NK-92 treated with Interleukin-12 subunit alpha and Interleukin-12 subunit beta, amount 100 ng/mL, for 24 hours (cell line): ENCODE measurements around the gene SCPEP1.

ENCODE experiments used
- DNase-seq: peaks from one replicate; lab custom pipeline; 2025; lab: John Stamatoyannopoulos, UW

The SCPEP1 gene

GRCh38 chr17:57040571-57040970, 62.6 kb downstream of the SCPEP1 start:
- DNase-seq: no peak

DNA sequence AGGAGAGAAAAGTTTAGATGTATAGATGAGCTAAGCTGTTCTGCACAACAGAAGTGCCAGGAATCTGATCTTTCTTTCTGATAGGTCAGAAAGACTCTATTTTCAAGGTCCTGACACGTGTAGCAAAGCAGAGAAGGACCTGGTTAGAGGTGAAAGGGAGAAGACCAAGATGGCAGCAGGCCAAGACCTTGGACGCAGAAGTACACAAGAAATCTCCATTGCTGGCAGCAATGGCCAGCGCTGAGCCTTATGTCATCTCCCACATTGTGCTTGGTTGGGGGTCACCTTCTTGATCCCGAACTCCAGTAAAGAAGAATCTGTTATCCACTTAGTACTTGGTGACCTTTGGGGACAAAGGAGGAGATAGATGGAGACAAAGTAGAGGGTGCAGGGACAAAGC, 65.3 kb downstream of the SCPEP1 start:
- no peak for DNase-seq

GRCh38 chr17:57044976-57045867, 67.3 kb downstream of the SCPEP1 start:
- DNase-seq: no peak

DNA sequence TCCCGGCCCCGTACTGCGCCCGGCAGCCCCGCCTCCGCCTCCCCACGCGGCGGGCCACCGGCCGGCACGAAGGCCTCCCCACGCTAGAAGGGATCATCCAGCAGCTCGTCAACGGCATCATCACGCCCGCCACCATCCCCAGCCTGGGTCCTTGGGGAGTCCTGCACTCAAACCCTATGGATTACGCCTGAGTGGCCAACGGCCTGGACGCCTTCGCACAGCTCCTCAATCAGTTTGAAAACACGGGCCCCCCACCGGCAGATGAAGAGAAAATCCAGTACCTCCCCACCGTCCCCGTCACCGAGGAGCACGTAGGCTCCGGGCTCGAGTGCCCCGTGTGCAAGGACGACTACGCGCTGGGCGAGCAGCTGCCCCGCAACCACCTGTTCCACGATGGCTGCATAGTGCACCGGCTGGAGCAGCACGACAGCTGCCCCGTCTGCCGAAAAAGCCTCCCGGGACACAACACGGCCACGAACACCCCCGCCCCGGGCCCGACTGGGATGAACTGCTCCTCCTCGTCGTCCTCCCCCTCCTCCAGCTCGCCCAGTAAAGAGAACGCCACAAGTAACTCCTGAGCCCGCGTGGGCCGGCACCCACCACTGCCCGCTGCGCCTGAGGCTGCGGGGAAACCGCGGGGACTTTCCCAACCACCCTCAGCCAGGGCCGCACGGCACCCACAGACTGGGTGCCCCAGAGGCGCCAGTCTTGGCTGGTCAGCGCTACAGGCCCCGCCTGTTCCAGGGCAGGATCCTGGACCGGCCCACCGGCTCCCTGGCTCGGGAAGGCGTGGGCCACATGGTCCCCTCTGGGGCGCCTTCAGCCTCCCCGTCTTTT, 68.2 kb downstream of the SCPEP1 start:
- DNase-seq: no peak

GRCh38 chr17:57046749-57047148, 68.8 kb downstream of the SCPEP1 start:
- no peak for DNase-seq

GRCh38 chr17:57048096-57048495, 70.2 kb downstream of the SCPEP1 start:
- no peak for DNase-seq

DNA sequence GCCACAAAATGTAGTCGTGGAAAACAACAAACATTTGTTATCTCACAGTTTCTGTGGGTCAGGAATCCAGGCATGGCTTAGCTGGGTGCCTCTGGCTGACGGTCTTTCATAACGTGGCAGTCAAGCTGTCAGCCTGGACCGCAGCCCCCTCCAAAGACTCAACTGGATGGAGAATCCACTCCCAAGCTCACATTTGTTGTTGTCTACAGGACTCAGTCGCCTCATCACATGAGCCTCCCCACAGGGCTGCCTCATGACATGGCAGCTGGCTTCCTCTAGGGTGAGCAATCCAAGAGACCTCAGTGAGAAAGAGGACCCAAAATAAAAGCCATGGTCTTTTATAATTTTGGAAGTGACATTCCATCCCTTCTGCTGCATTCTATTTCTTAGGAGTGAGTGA, 72.4 kb downstream of the SCPEP1 start:
- DNase-seq: no peak

DNA sequence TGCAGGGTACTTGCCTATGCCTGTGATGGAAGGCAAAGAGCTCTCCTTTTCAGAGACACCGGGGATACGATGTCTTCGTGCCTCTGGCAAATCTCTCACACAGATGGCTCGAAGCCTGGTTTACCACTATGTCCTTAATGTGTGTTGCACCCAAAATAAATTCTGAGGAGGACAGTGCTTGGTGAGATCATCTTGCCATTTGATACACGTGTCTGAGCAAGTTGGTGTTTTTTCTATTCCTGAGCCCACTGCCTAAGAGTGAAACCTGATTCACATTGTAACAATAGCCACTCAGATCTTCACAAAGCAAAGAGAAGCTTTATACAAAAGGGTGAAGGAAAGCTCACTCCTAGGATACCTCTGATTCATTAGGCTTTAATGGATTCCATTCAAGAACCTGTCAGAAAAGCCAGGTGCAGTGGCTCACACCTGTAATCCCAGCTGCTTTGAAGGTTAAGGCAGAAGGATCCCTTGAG, 74.0 kb downstream of the SCPEP1 start:
- DNase-seq: no peak
